CD14-positive monocyte (primary cell): Measurements from ENCODE around the gene ZSCAN12. TPM values are rescaled to one million over a fixed set of nuclear protein-coding genes. Genes with fewer than 3 reads are reported as not detected.

Experiments used
- DNase-seq, 3 donors: peaks; one replicate each; pipeline ENCODE4 v3.0.0-alpha.2; 2011 to 2022
- H2AFZ ChIP-seq: 2 replicates; pipeline ENCODE4 v1.6.0; 2012; ENCODE audit warnings: mild to moderate bottlenecking, low read depth, low read length, inconsistent platforms; ENCODE audit not compliant: insufficient read depth, poor library complexity, severe bottlenecking
- H3K27ac ChIP-seq, 2 donors: 1 replicate in 1 of 2; 2 replicates in 1 of 2; pipeline ENCODE4 v1.5.1; 2012 to 2013; ENCODE audit warnings: low read length in 2 of 2, control low read depth in 1 of 2, inconsistent platforms in 1 of 2, low read depth in 1 of 2, mild to moderate bottlenecking in 1 of 2
- H3K27me3 ChIP-seq, 2 donors: one replicate each; pipeline versions ENCODE4 v1.6.0 to v1.6.1; 2011 to 2013; ENCODE audit warnings: low read length in 2 of 2; ENCODE audit not compliant: control insufficient read depth in 2 of 2, insufficient read depth in 2 of 2
- H3K36me3 ChIP-seq, 2 donors: replicated peaks in 1 of 2; 1 replicate in 1 of 2; 2 replicates in 1 of 2; pipeline versions ENCODE4 v1.5.1 to v1.6.1; 2012 to 2013; ENCODE audit warnings: low read length in 2 of 2, control low read depth in 1 of 2, inconsistent platforms in 1 of 2, mild to moderate bottlenecking in 1 of 2; ENCODE audit not compliant: insufficient read depth in 2 of 2, control insufficient read depth in 1 of 2
- H3K4me1 ChIP-seq, 2 donors: 1 replicate in 1 of 2; 2 replicates in 1 of 2; pipeline versions ENCODE4 v1.5.1 to v1.6.1; 2012 to 2013; ENCODE audit warnings: low read length in 2 of 2, control low read depth in 1 of 2, inconsistent platforms in 1 of 2, mild to moderate bottlenecking in 1 of 2, moderate library complexity in 1 of 2; ENCODE audit not compliant: insufficient read depth in 2 of 2, control insufficient read depth in 1 of 2
- H3K4me2 ChIP-seq: replicated peaks from 2 replicates; pipeline ENCODE3; 2012; ENCODE audit warnings: low read length, moderate library complexity, mild to moderate bottlenecking; ENCODE audit not compliant: poor library complexity, severe bottlenecking; ENCODE audit errors: extremely low read depth
- H3K4me3 ChIP-seq, 3 experiments: fragments of 200-600 bp in 1 of 3; sonication (generic) in 1 of 3; replicated peaks in 1 of 3; 1 replicate in 2 of 3; 2 replicates in 1 of 3; pipeline ENCODE4 v1.5.1; 2011 to 2013; ENCODE audit warnings: low read length in 3 of 3, mild to moderate bottlenecking in 3 of 3, control low read depth in 2 of 3, low read depth in 2 of 3, inconsistent platforms in 1 of 3, moderate library complexity in 1 of 3
- H3K79me2 ChIP-seq: 2 replicates; pipeline ENCODE4 v1.6.0; 2012; ENCODE audit warnings: mild to moderate bottlenecking, control low read depth, inconsistent platforms, low read length, moderate library complexity; ENCODE audit not compliant: insufficient read depth
- H3K9ac ChIP-seq: 2 replicates; pipeline ENCODE4 v1.6.0; 2017; ENCODE audit warnings: low read length, mild to moderate bottlenecking; ENCODE audit not compliant: insufficient read depth, poor library complexity, severe bottlenecking
- H3K9me3 ChIP-seq, 2 donors: replicated peaks in 1 of 2; 1 replicate in 1 of 2; 2 replicates in 1 of 2; pipeline versions ENCODE4 v1.5.1 to v1.6.1; 2012 to 2013; ENCODE audit warnings: low read length in 2 of 2, control low read depth in 1 of 2; ENCODE audit not compliant: control insufficient read depth in 1 of 2, insufficient read depth in 1 of 2
- H4K20me1 ChIP-seq: 2 replicates; pipeline ENCODE4 v1.6.0; 2012; ENCODE audit warnings: mild to moderate bottlenecking, low read length, control low read depth, moderate library complexity; ENCODE audit not compliant: insufficient read depth
- H3K27ac Mint-ChIP-seq, 7 donors: one replicate each; pipeline ENCODE4 v1.8.0; 2020; ENCODE audit warnings: mild to moderate bottlenecking in 7 of 7, mixed read lengths in 7 of 7, moderate library complexity in 6 of 7, inconsistent platforms in 2 of 7
- H3K27me3 Mint-ChIP-seq, 3 donors: one replicate each; pipeline ENCODE4 v1.8.0; 2021 to 2022; ENCODE audit warnings: low read depth in 3 of 3, mild to moderate bottlenecking in 3 of 3, mixed read lengths in 3 of 3, moderate library complexity in 3 of 3, inconsistent platforms in 1 of 3
- H3K36me3 Mint-ChIP-seq, 2 donors: one replicate each; pipeline ENCODE4 v1.8.0; 2020; ENCODE audit warnings: mixed read lengths in 2 of 2, inconsistent platforms in 1 of 2, mild to moderate bottlenecking in 1 of 2
- H3K4me1 Mint-ChIP-seq: one replicate; pipeline ENCODE4 v1.8.0; 2020; ENCODE audit warnings: mild to moderate bottlenecking, mixed read lengths
- H3K4me3 Mint-ChIP-seq, 2 donors: one replicate each; pipeline ENCODE4 v1.8.0; 2020; ENCODE audit warnings: mild to moderate bottlenecking in 2 of 2, mixed read lengths in 2 of 2, moderate library complexity in 1 of 2
- H3K9me3 Mint-ChIP-seq, 7 donors: one replicate each; pipeline ENCODE4 v1.8.0; 2020 to 2022; ENCODE audit warnings: mixed read lengths in 7 of 7, mild to moderate bottlenecking in 6 of 7, moderate library complexity in 6 of 7, inconsistent platforms in 2 of 7
- CTCF ChIP-seq: fragments of 200-600 bp; IDR thresholded peaks from one replicate; pipeline ENCODE4 v1.8.0; 2022; ENCODE audit warnings: antibody characterized with exemption, mild to moderate bottlenecking
- WGBS: methylation state at CpG from one replicate; pipeline ENCODE4 v1.1.5; 2013; ENCODE audit warnings: missing lambda C conversion rate; ENCODE audit not compliant: insufficient coverage; 5-methylcytosine and 5-hydroxymethylcytosine counted together
- intact Hi-C, 2 donors: fragments of 100-400 bp; cut with micrococcal nuclease; formaldehyde crosslinking; loops; one replicate each; pipeline versions ENCODE4 v1.15.0 to v1.15.1; 2023
- polyA plus RNA-seq, 3 donors: library from polyadenylated mRNA; depleted of rRNA in 1 of 3; unstranded in 2 of 3; stranded (reverse) in 1 of 3; fragments of 300-500 nt in 2 of 3; fragments of >200 nt in 1 of 3; fragmentation: Illumina TruSeq in 2 of 3; gene quantifications; 1 replicate in 2 of 3; 2 replicates in 1 of 3; pipeline ENCODE4 v1.2.3, GENCODE V29; 2012 to 2021

Gene ZSCAN12
- polyA plus RNA-seq, 3 donors, result 0.50 to 0.79 (median 0.73) TPM

GRCh38 chr6:28413681-28414080 lies 14.1 kb upstream of the ZSCAN12 start:
- no peak overlapping the region for H3K4me2 ChIP-seq
- no peaks in the 10 kb centered on the region for H3K79me2 ChIP-seq
- H3K4me3 Mint-ChIP-seq, result no peak overlapping the region
- peaks cover 1 to 8% (median 8%) of the 10 kb centered on the region in 3 donors for H3K27me3 Mint-ChIP-seq
- no peaks in the 10 kb centered on the region for H3K4me1 ChIP-seq
- H3K27ac ChIP-seq, result no peak overlapping the region
- H3K9me3 Mint-ChIP-seq, result peaks cover 0 to 9% (median 2%) of the 10 kb centered on the region in 7 donors
- H3K36me3 ChIP-seq, result no peaks in the 10 kb centered on the region
- no peak for DNase-seq
- H3K4me3 ChIP-seq, result no peak overlapping the region
- H3K27me3 ChIP-seq, result peaks cover 2 to 4% of the 10 kb centered on the region in 2 donors
- intact Hi-C loops, result no loop called here
- no peaks in the 10 kb centered on the region for H4K20me1 ChIP-seq
- H3K36me3 Mint-ChIP-seq, result peaks cover 0 to 2% of the 10 kb centered on the region in 2 donors
- H3K27ac Mint-ChIP-seq, result no peak overlapping the region
- TF ChIP-seq CTCF, result no peak
- H3K9ac ChIP-seq, result no peak overlapping the region
- H2AFZ ChIP-seq, result no peak overlapping the region
- H3K9me3 ChIP-seq, result no peaks in the 10 kb centered on the region
- no peaks in the 10 kb centered on the region for H3K4me1 Mint-ChIP-seq

- H3K9ac ChIP-seq, result no peak overlapping the region
- H3K4me2 ChIP-seq, result no peak overlapping the region
- no peaks in the 10 kb centered on the region for H3K4me1 Mint-ChIP-seq
- H3K36me3 ChIP-seq, result no peaks in the 10 kb centered on the region
- H3K27ac ChIP-seq, result no peak overlapping the region
- no peaks in the 10 kb centered on the region for H3K79me2 ChIP-seq
- no peak for DNase-seq
- peaks cover 14 to 15% (median 14%) of the 10 kb centered on the region in 3 donors for H3K27me3 Mint-ChIP-seq
- WGBS, result no CpG with 5 or more reads among the region's 2 CpGs
- peak overlapping the region in 1 of 2 donors; percentile 33 for H3K4me3 Mint-ChIP-seq
- intact Hi-C loops, result no loop called here
- TF ChIP-seq CTCF, result no peak
- no peak overlapping the region for H2AFZ ChIP-seq
- H3K9me3 ChIP-seq, result no peaks in the 10 kb centered on the region
- peaks cover 0 to 9% (median 2%) of the 10 kb centered on the region in 7 donors for H3K9me3 Mint-ChIP-seq
- peaks cover 9 to 13% of the 10 kb centered on the region in 2 donors for H3K27me3 ChIP-seq
- no peaks in the 10 kb centered on the region for H4K20me1 ChIP-seq
- H3K4me3 ChIP-seq, result no peak overlapping the region
- no peak overlapping the region for H3K27ac Mint-ChIP-seq
- no peaks in the 10 kb centered on the region for H3K4me1 ChIP-seq
- peaks cover 0 to 2% of the 10 kb centered on the region in 2 donors for H3K36me3 Mint-ChIP-seq
These were observed 11.2 kb upstream of the ZSCAN12 start for GRCh38 chr6:28410767-28411166.
